Neural progenitor cell (in vitro differentiated cells): ENCODE measurements around the gene SNRNP35.

Experiments used
- CTCF ChIP-seq: fragments of 200-600 bp; sonication (generic); IDR thresholded peaks from 2 replicates; pipeline ENCODE4 v1.5.1; 2017; ENCODE audit warnings: antibody characterized with exemption, mild to moderate bottlenecking
- EZH2 ChIP-seq: fragments of 200-600 bp; sonication (generic); IDR thresholded peaks from 2 replicates; pipeline ENCODE4 v1.6.1; 2017; ENCODE audit warnings: antibody characterized with exemption, mild to moderate bottlenecking, moderate library complexity
- EZH2phosphoT487 ChIP-seq: fragments of 200-600 bp; sonication (generic); IDR thresholded peaks from 2 replicates; pipeline ENCODE4 v1.6.1; 2017; ENCODE audit warnings: antibody characterized with exemption

- TF ChIP-seq CTCF: no peak
- no peak for TF ChIP-seq EZH2
- no peak for TF ChIP-seq EZH2phosphoT487
Observed at GRCh38 chr12:123444092-123445026, 13.6 kb upstream of the SNRNP35 start.
